Glutamatergic neuron (in vitro differentiated cells): ENCODE data around the gene CTBP1. TPM values are rescaled to one million over a fixed set of nuclear protein-coding genes. Genes with fewer than 3 reads are reported as not detected.
A peak's percentile ranks its signal among the peaks of the same experiment; 100 is the strongest.

ENCODE experiments used
- DNase-seq: peaks from one replicate; pipeline ENCODE4 v3.0.0; 2022
- H3K27ac Mint-ChIP-seq: one replicate; pipeline ENCODE4 v1.8.0; 2020; ENCODE audit warnings: mild to moderate bottlenecking, mixed read lengths, inconsistent platforms; ENCODE audit not compliant: unreplicated experiment
- H3K27me3 Mint-ChIP-seq: one replicate; pipeline ENCODE4 v1.8.0; 2020; ENCODE audit warnings: mild to moderate bottlenecking, moderate library complexity, mixed read lengths, inconsistent platforms; ENCODE audit not compliant: unreplicated experiment
- H3K36me3 Mint-ChIP-seq: one replicate; pipeline ENCODE4 v1.8.0; 2020; ENCODE audit warnings: mild to moderate bottlenecking, mixed read lengths, inconsistent platforms; ENCODE audit not compliant: unreplicated experiment
- H3K4me1 Mint-ChIP-seq: one replicate; pipeline ENCODE4 v1.8.0; 2020; ENCODE audit warnings: mild to moderate bottlenecking, low read depth, mixed read lengths, inconsistent platforms; ENCODE audit not compliant: unreplicated experiment
- H3K4me3 Mint-ChIP-seq: one replicate; pipeline ENCODE4 v1.8.0; 2020; ENCODE audit warnings: mild to moderate bottlenecking, mixed read lengths, inconsistent platforms; ENCODE audit not compliant: unreplicated experiment
- H3K9me3 Mint-ChIP-seq: one replicate; pipeline ENCODE4 v1.8.0; 2020; ENCODE audit warnings: mild to moderate bottlenecking, moderate library complexity, mixed read lengths, inconsistent platforms; ENCODE audit not compliant: unreplicated experiment
- CTCF ChIP-seq: fragments of 200-600 bp; sonication (generic); IDR thresholded peaks from one replicate; pipeline ENCODE4 v1.5.0; 2021; ENCODE audit not compliant: partially characterized antibody, unreplicated experiment
- total RNA-seq: library from RNA; stranded (reverse); fragmentation: NEBNext Ultra II Directional; extraction: Animal tissue kit (Norgen Biotek cat#: 25700); gene quantifications from one replicate; pipeline ENCODE4 v1.2.1, GENCODE V29; 2021; ENCODE audit not compliant: unreplicated experiment

CTBP1 gene
- total RNA-seq, 1 donor from 2014 or later = 302 TPM

GRCh38 chr4:1250527-1250812, 1.5 kb upstream of the CTBP1 start:
- no peak for DNase-seq
- Mint-ChIP-seq H3K9me3 (peaks cover 28% of the 10 kb centered on the region), H3K27me3 (peaks cover 19% of the 10 kb centered on the region), H3K27ac (peak overlapping the region; percentile 88), H3K4me3 (peak overlapping the region; percentile 85), H3K4me1 (peaks cover 19% of the 10 kb centered on the region), H3K36me3 (peaks cover 29% of the 10 kb centered on the region)
- TF ChIP-seq CTCF = no peak

- H3K4me1 Mint-ChIP-seq = peaks cover 22% of the 10 kb centered on the region
- peak overlapping the region; percentile 88 for H3K27ac Mint-ChIP-seq
- peaks cover 32% of the 10 kb centered on the region for H3K9me3 Mint-ChIP-seq
- H3K36me3 Mint-ChIP-seq = peaks cover 29% of the 10 kb centered on the region
- peaks cover 22% of the 10 kb centered on the region for H3K27me3 Mint-ChIP-seq
- TF ChIP-seq CTCF = no peak
- peak overlapping the region; percentile 85 for H3K4me3 Mint-ChIP-seq
- no peak for DNase-seq
These were observed 999 bp upstream of the CTBP1 start for GRCh38 chr4:1249731-1250526.

GRCh38 chr4:1249148-1249730, 309 bp upstream of the CTBP1 start:
- Mint-ChIP-seq H3K36me3 (peaks cover 24% of the 10 kb centered on the region), H3K27ac (peak overlapping the region; percentile 88), H3K4me1 (peaks cover 28% of the 10 kb centered on the region), H3K27me3 (peaks cover 28% of the 10 kb centered on the region), H3K4me3 (peak overlapping the region; percentile 85), H3K9me3 (peaks cover 32% of the 10 kb centered on the region)
- no peak for TF ChIP-seq CTCF
- peak; percentile 87 for DNase-seq

DNA sequence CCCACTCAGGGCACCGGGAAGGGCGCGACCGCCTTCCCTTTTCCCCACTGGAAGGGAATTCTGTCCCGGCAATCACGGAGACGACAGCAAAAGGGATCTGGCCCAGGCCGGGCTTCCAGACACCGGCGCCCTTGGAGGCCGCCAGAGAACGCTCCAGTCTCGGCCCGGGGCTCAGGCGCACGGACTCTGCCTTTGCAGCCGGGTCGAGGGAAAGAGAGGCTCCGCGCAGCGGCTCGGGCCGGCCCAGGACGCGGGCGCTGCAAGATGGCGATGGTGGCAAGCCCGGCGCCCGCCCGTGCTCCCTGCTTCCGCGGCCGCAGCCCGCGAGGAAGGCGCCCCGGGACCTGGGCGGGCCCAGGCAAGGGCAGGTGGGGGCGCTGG, 1.1 kb downstream of the CTBP1 start:
- H3K9me3 Mint-ChIP-seq = peaks cover 31% of the 10 kb centered on the region
- no peak for DNase-seq
- H3K27ac Mint-ChIP-seq = peak overlapping the region; percentile 28
- H3K4me3 Mint-ChIP-seq = peak overlapping the region; percentile 96
- peaks cover 29% of the 10 kb centered on the region for H3K27me3 Mint-ChIP-seq
- peaks cover 39% of the 10 kb centered on the region for H3K4me1 Mint-ChIP-seq
- H3K36me3 Mint-ChIP-seq = peaks cover 14% of the 10 kb centered on the region
- TF ChIP-seq CTCF = no peak
